Rectal smooth muscle tissue (tissue), 1 donor: Measurements from ENCODE around the gene CRACR2B.
A peak's percentile ranks its signal among the peaks of the same experiment; 100 is the strongest.

ENCODE experiments used
- H3K27ac ChIP-seq: one replicate; pipeline ENCODE4 v1.7.0; 2013; ENCODE audit warnings: low read depth, low read length, inconsistent platforms
- H3K27me3 ChIP-seq: one replicate; pipeline ENCODE4 v1.7.0; 2013; ENCODE audit warnings: low read length; ENCODE audit not compliant: control insufficient read depth, insufficient read depth
- H3K36me3 ChIP-seq: one replicate; pipeline ENCODE4 v1.7.0; 2013; ENCODE audit warnings: low read length; ENCODE audit not compliant: control insufficient read depth, insufficient read depth
- H3K4me1 ChIP-seq: one replicate; pipeline ENCODE4 v1.7.0; 2013; ENCODE audit warnings: low read length; ENCODE audit not compliant: control insufficient read depth, insufficient read depth
- H3K4me3 ChIP-seq: one replicate; pipeline ENCODE4 v1.7.0; 2013; ENCODE audit warnings: low read length
- H3K9ac ChIP-seq: one replicate; pipeline ENCODE4 v1.7.0; 2013; ENCODE audit warnings: low read length

CRACR2B gene

DNA sequence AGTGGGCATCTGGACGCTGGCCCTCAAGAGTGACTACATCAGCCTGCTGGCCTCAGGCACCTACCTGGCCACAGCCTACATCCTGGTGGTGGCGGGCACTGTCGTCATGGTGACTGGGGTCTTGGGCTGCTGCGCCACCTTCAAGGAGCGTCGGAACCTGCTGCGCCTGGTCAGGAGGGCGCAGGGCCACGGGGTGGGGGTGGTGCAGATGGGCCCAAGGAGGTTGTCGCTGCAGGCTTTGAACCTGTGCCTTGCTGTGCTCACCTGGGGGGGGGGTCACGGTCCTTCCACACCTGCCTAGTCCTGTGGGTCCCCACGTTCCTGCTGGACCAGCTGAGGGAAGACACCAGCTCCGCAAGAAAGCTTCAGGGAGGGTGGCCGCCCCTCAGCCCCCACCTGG, 8.6 kb downstream of the CRACR2B start:
- Histone ChIP-seq H3K4me1 (peaks cover 24% of the 10 kb centered on the region), H3K27ac (no peak overlapping the region), H3K27me3 (peaks cover 6% of the 10 kb centered on the region), H3K36me3 (peaks cover 33% of the 10 kb centered on the region), H3K9ac (no peak overlapping the region), H3K4me3 (no peak overlapping the region)

GRCh38 chr11:836700-837099, 9.0 kb downstream of the CRACR2B start:
- peaks cover 33% of the 10 kb centered on the region for H3K36me3 ChIP-seq
- peaks cover 25% of the 10 kb centered on the region for H3K4me1 ChIP-seq
- no peak overlapping the region for H3K4me3 ChIP-seq
- H3K27me3 ChIP-seq: peaks cover 2% of the 10 kb centered on the region
- H3K9ac ChIP-seq: no peak overlapping the region
- no peak overlapping the region for H3K27ac ChIP-seq

DNA sequence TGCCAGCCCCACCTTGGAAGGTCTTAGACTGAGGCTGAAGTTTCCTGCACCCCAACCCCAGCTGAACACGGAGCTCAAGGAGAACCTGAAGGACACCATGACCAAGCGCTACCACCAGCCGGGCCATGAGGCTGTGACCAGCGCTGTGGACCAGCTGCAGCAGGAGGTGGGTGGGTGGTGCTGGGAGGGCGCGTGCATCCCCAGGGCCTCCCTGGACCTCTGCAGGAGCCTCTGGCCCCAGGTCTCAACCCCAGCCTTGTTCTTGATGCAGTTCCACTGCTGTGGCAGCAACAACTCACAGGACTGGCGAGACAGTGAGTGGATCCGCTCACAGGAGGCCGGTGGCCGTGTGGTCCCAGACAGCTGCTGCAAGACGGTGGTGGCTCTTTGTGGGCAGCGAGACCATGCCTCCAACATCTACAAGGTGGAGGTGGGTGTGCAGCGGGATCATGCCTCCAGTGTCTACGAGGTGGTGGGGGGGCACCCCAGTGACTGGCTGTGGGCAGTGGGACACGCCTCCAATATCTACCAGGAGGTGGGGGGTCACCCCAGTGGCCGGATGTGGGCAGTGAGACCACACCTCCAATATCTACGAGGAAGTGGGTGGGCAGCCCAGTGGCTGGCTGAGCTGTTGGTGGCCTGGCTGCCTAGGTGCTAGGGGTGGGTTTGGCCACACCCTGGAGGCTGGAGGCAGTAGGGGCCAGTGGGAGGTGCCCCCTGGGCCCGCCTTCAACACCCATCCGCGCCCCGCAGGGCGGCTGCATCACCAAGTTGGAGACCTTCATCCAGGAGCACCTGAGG, 9.7 kb downstream of the CRACR2B start:
- Histone ChIP-seq H3K4me3 (no peak overlapping the region), H3K4me1 (peaks cover 25% of the 10 kb centered on the region), H3K27ac (no peak overlapping the region), H3K36me3 (peaks cover 33% of the 10 kb centered on the region), H3K27me3 (no peaks in the 10 kb centered on the region), H3K9ac (no peak overlapping the region)

GRCh38 chr11:837990-838307, 10.2 kb downstream of the CRACR2B start:
- Histone ChIP-seq H3K4me1 (peaks cover 25% of the 10 kb centered on the region), H3K27me3 (no peaks in the 10 kb centered on the region), H3K9ac (no peak overlapping the region), H3K36me3 (peaks cover 33% of the 10 kb centered on the region), H3K4me3 (no peak overlapping the region), H3K27ac (no peak overlapping the region)

DNA sequence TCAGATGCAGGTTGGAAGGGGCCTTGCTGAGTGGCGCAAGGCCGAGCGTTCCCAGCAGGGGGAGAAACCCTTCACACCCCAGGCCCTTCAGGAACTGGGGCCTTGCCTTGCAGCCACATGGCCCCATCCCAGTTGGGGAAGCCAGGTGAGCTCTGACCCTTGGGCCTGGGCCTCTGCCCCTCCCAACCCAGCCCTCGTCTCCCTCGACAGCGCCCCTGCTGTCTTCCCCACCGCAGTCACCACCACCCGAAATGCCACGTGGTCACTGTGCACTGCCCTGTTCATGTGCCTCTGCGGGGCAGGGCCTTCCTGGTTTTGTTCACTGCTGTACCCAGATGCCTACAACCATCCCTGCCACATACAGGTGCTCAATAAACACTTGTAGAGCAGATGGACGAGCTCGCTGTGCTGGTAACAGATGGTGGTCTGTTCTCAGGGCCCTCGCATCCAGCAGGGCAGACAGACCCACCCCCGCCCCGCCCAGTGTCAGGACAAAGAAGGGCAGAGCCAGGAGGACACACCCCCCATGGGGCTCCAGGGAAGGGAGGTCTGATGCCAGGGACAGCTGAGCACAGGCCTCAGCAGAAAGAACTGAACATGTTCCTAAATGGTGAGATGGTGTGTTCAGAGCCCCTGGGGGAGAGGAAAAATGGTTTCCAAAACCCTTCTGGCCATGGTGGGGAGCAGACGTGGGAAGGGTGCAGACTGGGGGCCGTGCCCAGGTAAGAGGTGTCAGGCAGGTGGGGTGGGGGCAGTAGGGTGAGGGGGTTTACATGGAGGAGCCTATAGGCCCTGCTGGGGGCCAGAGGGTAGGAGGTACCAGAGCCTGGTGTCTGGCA, 10.9 kb downstream of the CRACR2B start:
- no peak overlapping the region for H3K4me3 ChIP-seq
- H3K36me3 ChIP-seq: peaks cover 33% of the 10 kb centered on the region
- H3K27ac ChIP-seq: no peak overlapping the region
- H3K9ac ChIP-seq: no peak overlapping the region
- peaks cover 23% of the 10 kb centered on the region for H3K4me1 ChIP-seq
- no peaks in the 10 kb centered on the region for H3K27me3 ChIP-seq

DNA sequence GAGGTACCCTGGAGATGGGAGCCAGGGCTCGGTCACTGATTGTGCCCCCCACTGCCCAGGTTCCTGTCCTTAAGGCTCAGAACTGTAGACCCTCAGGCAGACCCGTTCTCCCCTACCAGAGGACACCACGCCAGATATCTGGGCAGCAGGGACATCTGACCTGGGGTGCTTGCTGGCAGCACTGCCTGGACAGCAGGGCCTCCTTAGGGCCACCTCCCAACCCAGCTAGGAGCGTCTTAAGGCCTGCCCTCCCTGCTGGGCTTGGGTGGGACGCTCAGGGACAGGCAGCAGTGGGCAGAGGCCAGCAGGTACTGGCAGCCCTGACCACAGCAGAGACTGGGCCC, 11.5 kb downstream of the CRACR2B start:
- Histone ChIP-seq H3K27ac (no peak overlapping the region), H3K9ac (no peak overlapping the region), H3K36me3 (peaks cover 33% of the 10 kb centered on the region), H3K4me1 (peaks cover 23% of the 10 kb centered on the region), H3K27me3 (no peaks in the 10 kb centered on the region), H3K4me3 (no peak overlapping the region)

- H3K27me3 ChIP-seq: no peaks in the 10 kb centered on the region
- H3K36me3 ChIP-seq: peaks cover 33% of the 10 kb centered on the region
- H3K27ac ChIP-seq: no peak overlapping the region
- peaks cover 21% of the 10 kb centered on the region for H3K4me1 ChIP-seq
- H3K4me3 ChIP-seq: peak overlapping the region; percentile 79
- H3K9ac ChIP-seq: no peak overlapping the region
Measured at GRCh38 chr11:839875-840617, 12.3 kb downstream of the CRACR2B start.

- Histone ChIP-seq H3K27ac (peak overlapping the region; percentile 97), H3K9ac (peak overlapping the region; percentile 8), H3K27me3 (no peaks in the 10 kb centered on the region), H3K4me1 (peaks cover 21% of the 10 kb centered on the region), H3K36me3 (peaks cover 23% of the 10 kb centered on the region), H3K4me3 (peak overlapping the region; percentile 79)
Measured at GRCh38 chr11:841981-842369, 14.3 kb downstream of the CRACR2B start.

- H3K36me3 ChIP-seq: peaks cover 18% of the 10 kb centered on the region
- H3K27ac ChIP-seq: peak within 1 kb of the TSS; percentile 97
- H3K27me3 ChIP-seq: no peaks in the 10 kb centered on the region
- H3K9ac ChIP-seq: peak within 1 kb of the TSS; percentile 10
- H3K4me1 ChIP-seq: peaks cover 21% of the 10 kb centered on the region
- H3K4me3 ChIP-seq: peak within 1 kb of the TSS; percentile 79
Measured at GRCh38 chr11:842370-843002, 14.8 kb downstream of the CRACR2B start, which contains the start of the genes POLR2L and TSPAN4. TSS of gene POLR2L (minus strand) at chr11:842529. CDS start at chr11:842508, 21 bp downstream. TSS of gene TSPAN4 (plus strand) at chr11:842852. CDS start at chr11:850305, 7,453 bp downstream.

- Histone ChIP-seq H3K4me1 (peaks cover 21% of the 10 kb centered on the region), H3K36me3 (peaks cover 13% of the 10 kb centered on the region), H3K27me3 (no peaks in the 10 kb centered on the region), H3K9ac (peak overlapping the region; percentile 10), H3K4me3 (peak overlapping the region; percentile 79), H3K27ac (peak overlapping the region; percentile 97)
Measured at GRCh38 chr11:843086-843734, 15.5 kb downstream of the CRACR2B start.

GRCh38 chr11:843818-844692, 16.3 kb downstream of the CRACR2B start:
- Histone ChIP-seq H3K9ac (no peak overlapping the region), H3K4me1 (peaks cover 21% of the 10 kb centered on the region)

More at GRCh38 chr11:843818-844692, 16.3 kb downstream of the CRACR2B start:
- Histone ChIP-seq H3K27me3 (peaks cover 4% of the 10 kb centered on the region), H3K4me3 (peak overlapping the region; percentile 79), H3K36me3 (peaks cover 11% of the 10 kb centered on the region), H3K27ac (peak overlapping the region; percentile 97)
